ENCODE measurements around the gene NDUFC2.

DNA sequence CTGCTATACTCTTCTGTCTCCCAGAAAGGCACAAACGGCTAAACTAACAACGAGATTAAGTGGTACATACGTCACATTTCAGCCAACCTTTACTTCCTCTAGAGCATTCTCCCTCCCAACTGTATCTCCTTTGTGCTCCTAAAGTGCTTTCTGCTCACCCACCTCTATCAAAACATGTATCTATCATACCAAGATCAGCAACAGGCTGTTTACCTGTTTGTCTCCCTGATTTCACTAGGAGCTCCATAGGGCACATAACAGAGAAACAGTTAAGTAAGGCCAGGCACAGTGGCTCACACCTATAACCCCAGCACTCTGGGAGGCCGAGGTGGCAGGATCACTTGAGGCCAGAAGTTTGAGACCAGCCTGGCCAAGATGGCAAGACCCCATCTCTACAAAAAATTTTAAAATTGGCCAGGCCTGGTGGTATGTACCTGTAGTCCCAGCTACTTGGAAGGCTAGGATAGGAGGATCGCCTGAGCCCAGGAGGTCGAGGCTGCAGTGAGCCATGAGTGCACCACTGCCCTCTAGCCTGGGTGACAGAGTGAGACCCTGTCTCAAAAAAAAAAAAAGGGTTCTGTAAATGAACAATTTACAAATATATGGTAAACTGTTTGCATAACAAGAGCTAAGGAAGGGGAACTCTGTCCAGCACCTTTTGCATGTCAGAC lies 2.8 kb downstream of the NDUFC2 start:
- TF ChIP-seq POLR2A (IDR thresholded peaks at IDR 0.05) = no peak
- no peak for TF ChIP-seq POLR2AphosphoS5 (IDR thresholded peaks at IDR 0.05)
- TF ChIP-seq EP300 (IDR thresholded peaks at IDR 0.05) = no peak
- TF ChIP-seq, protein P1, sequence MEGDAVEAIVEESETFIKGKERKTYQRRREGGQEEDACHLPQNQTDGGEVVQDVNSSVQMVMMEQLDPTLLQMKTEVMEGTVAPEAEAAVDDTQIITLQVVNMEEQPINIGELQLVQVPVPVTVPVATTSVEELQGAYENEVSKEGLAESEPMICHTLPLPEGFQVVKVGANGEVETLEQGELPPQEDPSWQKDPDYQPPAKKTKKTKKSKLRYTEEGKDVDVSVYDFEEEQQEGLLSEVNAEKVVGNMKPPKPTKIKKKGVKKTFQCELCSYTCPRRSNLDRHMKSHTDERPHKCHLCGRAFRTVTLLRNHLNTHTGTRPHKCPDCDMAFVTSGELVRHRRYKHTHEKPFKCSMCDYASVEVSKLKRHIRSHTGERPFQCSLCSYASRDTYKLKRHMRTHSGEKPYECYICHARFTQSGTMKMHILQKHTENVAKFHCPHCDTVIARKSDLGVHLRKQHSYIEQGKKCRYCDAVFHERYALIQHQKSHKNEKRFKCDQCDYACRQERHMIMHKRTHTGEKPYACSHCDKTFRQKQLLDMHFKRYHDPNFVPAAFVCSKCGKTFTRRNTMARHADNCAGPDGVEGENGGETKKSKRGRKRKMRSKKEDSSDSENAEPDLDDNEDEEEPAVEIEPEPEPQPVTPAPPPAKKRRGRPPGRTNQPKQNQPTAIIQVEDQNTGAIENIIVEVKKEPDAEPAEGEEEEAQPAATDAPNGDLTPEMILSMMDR (IDR thresholded peaks at IDR 0.05) = no peak

Measured in sigmoid colon (tissue), 4 donors.